Lower leg skin (tissue), 4 donors: ENCODE measurements around the gene FBXO45. TPM values are rescaled to one million over a fixed set of nuclear protein-coding genes. Genes with fewer than 3 reads are reported as not detected.
A peak's percentile ranks its signal among the peaks of the same experiment; 100 is the strongest.
"Not testable (repeated sequence)": the region's sequence is repeated elsewhere in the genome, so short reads cannot be mapped to it uniquely, and the experiment has no call there.

Experiments used
- DNase-seq, 2 donors: peaks; one replicate each; pipeline ENCODE4 v3.0.0-alpha.2; 2019; ENCODE audit warnings: low spot score in 2 of 2
- H3K4me3 ChIP-seq: fragments of 200-600 bp; sonication (generic); 2 replicates; pipeline ENCODE4 v1.5.1; 2017; ENCODE audit warnings: mild to moderate bottlenecking, low read depth; ENCODE audit not compliant: poor library complexity, severe bottlenecking
- POLR2A ChIP-seq, 2 donors: fragments of 450-650 bp; IDR thresholded peaks; one replicate each; pipeline ENCODE4 v1.6.1; 2016 to 2017; ENCODE audit warnings: antibody characterized with exemption in 2 of 2, mild to moderate bottlenecking in 1 of 2, moderate library complexity in 1 of 2
- whole genome bisulfite sequencing, 2 donors: methylation state at CpG; one replicate each; pipeline ENCODE4 v1.1.5; 2018; 5-methylcytosine and 5-hydroxymethylcytosine counted together
- intact Hi-C: fragments of 100-400 bp; cut with DNase I; formaldehyde crosslinking; loops from one replicate; pipeline ENCODE4 v1.15.0; 2023; ENCODE audit warnings: low total_unique reads
- total RNA-seq, 4 donors: library from RNA; depleted of rRNA; stranded (reverse); fragments of >200 nt; gene quantifications; one replicate each; pipeline ENCODE4 v1.1.0, GENCODE V29; 2016
- TF ChIP-seq, protein P1 (sequence below), 3 donors: fragments of 450-650 bp; IDR thresholded peaks; one replicate each; pipeline ENCODE4 v1.5.1; 2016; ENCODE audit warnings: antibody characterized with exemption in 3 of 3, mild to moderate bottlenecking in 3 of 3, moderate library complexity in 2 of 3

The FBXO45 gene, protein sequence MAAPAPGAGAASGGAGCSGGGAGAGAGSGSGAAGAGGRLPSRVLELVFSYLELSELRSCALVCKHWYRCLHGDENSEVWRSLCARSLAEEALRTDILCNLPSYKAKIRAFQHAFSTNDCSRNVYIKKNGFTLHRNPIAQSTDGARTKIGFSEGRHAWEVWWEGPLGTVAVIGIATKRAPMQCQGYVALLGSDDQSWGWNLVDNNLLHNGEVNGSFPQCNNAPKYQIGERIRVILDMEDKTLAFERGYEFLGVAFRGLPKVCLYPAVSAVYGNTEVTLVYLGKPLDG
- total RNA-seq = 10 to 100 TPM; 16.1 to 33.7 (median 28.0) TPM

DNA sequence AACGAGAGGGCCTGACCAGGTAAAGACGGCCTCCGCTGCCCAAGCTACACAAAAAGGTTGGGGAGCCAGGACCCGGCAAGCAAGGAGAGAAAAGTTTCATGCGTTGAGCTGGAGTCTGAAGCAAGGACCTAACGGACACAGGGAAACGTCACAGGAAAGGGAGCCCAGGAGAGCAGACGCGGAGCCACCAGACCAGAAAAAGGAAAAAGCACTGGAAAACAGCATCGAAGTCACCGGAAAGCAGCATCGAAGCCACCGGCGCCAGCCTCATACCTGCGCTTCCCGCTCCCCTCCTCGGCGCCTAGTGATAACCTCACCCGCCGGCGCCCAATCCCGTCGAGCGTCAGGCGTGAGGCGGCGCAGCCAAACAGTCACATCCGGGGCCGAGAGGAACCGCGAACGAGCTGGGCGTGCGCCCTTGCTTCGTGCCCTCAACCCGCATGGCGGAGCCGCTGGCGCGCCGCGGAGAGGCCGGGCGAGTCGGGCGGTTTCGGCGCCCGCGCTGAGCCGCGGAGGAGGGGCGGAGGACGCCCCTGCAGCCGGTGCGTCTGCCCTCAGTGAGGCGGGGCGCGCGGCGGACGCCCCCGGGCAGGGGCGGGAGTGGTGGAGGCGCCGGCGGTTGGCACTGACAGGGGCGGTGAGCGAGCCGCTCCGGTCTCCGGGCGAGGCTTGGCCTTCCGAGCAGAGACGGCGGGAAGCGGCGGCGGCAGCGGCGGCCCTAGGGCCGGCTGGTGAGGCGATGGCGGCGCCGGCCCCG is at the start of gene FBXO45, which contains the start of gene WDR53:
TSS of gene FBXO45 (plus strand) at position 415 of the 757 bp plus-strand sequence. CDS start at position 740, 325 bp downstream.
TSS of gene WDR53 (minus strand) at position 309 of the 757 bp plus-strand sequence. CDS start 7,079 bp downstream, outside the sequence.
- intact Hi-C loops = no loop called here

DNA sequence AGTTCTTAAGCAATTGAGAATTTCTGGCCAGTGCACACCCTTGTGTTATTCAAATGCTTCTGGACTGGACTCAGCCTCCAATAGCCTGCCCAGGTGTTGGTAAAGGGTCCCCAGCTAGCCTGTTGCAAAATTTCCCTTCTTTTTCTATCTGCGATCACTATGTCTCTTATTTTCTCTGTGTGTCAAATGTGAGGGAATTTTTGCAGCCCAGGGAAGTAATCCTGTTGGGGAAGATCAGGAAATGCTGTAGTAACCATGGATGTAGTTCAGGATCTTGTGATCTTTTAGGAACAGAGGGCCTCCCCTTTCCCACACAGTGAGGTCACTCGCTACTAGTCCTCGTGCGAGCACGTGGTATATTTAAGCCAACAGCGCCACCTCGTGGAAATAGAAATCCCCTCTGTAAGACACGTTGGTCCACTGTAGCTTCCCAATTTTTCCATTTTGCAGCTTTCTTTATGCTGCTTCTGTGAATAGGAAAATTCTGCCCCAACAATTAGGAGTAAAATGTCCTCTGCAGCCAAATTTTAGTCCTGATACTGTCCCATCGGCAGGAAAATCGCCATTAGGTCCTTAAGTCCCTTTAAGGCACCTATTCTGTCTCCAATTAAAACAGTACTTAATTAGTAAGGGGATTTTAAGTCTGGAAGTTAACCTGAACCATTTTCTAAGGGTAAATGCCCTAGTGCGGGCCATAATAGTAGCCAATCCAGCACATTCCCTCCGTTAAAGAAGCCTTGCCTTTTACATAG is 49.3 kb upstream of the FBXO45 start:
- peak; percentile 82 to 92 for DNase-seq
- WGBS, 2 donors = 47 to 50% methylated on average over 12 of the region's 12 CpGs
- TF ChIP-seq, protein P1, sequence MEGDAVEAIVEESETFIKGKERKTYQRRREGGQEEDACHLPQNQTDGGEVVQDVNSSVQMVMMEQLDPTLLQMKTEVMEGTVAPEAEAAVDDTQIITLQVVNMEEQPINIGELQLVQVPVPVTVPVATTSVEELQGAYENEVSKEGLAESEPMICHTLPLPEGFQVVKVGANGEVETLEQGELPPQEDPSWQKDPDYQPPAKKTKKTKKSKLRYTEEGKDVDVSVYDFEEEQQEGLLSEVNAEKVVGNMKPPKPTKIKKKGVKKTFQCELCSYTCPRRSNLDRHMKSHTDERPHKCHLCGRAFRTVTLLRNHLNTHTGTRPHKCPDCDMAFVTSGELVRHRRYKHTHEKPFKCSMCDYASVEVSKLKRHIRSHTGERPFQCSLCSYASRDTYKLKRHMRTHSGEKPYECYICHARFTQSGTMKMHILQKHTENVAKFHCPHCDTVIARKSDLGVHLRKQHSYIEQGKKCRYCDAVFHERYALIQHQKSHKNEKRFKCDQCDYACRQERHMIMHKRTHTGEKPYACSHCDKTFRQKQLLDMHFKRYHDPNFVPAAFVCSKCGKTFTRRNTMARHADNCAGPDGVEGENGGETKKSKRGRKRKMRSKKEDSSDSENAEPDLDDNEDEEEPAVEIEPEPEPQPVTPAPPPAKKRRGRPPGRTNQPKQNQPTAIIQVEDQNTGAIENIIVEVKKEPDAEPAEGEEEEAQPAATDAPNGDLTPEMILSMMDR (IDR thresholded peaks at IDR 0.05) = peak in 1 of 3 donors; percentile 71
- no peak for TF ChIP-seq POLR2A (IDR thresholded peaks at IDR 0.05)
- no peak overlapping the region for H3K4me3 ChIP-seq
- intact Hi-C loops = loop anchor here (10.0 kb wide), 1 partner anchor 244 kb away; no protein-coding TSS in a partner anchor

More for the DNA sequence above, at the start of gene FBXO45, which contains the start of gene WDR53:
- TF ChIP-seq POLR2A (IDR thresholded peaks at IDR 0.05) = peak in 1 of 2 donors; percentile 74
- TF ChIP-seq, protein P1 (IDR thresholded peaks at IDR 0.05) = no peak
- 0 to 1% methylated on average over 35 to 68 of the region's 87 CpGs for WGBS, 2 donors
- H3K4me3 ChIP-seq = peak within 1 kb of the TSS; percentile 93
- peak; percentile 94 to 98 for DNase-seq

DNA sequence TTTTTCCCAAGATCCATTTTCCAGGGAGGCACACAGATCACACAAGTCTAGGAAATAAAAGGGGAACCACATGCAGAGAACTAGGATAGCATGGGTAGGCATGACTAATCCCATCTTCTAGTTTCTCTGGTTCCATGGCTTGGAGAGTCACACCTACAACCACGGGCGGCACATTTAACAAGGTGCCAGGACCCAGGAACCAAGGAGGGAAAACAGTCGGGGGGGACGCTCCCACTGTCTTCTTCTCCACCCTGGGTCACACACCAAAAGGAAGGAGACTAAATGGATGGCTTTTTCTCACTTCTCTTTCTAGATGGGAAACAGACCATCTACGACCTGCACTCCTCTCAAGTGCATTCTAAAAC is 48.8 kb upstream of the FBXO45 start:
- no peak for TF ChIP-seq POLR2A (IDR thresholded peaks at IDR 0.05)
- TF ChIP-seq, protein P1 (IDR thresholded peaks at IDR 0.05) = no peak
- peak in 1 of 2 donors; percentile 62 for DNase-seq
- intact Hi-C loops = loop anchor here (10.0 kb wide), 2 partner anchors 245 to 265 kb away; no protein-coding TSS in a partner anchor
- WGBS, 2 donors = 83 to 88% methylated on average over 5 of the region's 5 CpGs
- no peak overlapping the region for H3K4me3 ChIP-seq

DNA sequence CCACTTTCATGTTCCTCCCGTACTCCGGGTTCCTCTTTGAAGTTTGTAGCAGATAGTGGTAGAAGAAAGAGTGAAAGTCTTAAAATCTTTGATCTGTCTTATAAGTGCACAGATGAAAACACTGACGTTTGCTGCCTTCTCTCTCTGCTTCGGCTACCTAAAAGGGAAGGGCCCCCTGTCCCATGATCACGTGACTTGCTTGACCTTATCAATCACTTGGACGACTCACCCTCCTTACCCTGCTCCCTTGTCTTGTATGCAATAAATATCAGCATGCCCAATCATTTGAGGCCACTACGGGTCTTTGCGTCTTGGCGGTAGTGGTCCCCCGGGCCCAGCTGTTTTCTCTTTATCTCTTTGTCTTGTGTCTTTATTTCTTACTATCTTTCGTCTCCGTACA is 47.2 kb upstream of the FBXO45 start:
- DNase-seq = peak in 1 of 2 donors; percentile 8
- intact Hi-C loops = loop anchor here (10.0 kb wide), 1 partner anchor 266 kb away; no protein-coding TSS in a partner anchor
- not testable (repeated sequence) for H3K4me3 ChIP-seq
- WGBS, 2 donors = 83 to 91% methylated on average over 12 of the region's 12 CpGs

DNA sequence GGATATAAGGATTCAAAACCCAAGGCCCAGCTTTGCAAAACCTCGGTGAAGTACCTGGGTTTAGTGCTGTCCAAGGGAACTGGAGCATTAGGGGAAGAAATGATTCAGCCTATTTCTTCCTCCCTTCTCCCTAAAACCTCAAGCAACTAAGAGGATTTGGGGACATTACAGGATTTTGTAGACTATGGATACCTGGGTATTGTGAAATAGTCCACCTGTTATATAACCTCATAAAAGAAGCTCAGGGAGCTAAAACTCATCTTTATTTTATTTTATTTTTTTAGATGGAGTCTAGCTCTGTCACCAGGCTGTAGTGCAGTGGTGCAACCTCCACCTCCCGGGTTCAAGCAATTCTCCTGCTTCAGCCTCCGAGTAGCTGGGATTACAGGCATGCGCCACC is 44.6 kb upstream of the FBXO45 start:
- TF ChIP-seq, protein P1 (IDR thresholded peaks at IDR 0.05) = no peak
- no peak for TF ChIP-seq POLR2A (IDR thresholded peaks at IDR 0.05)
- DNase-seq = no peak
- no peak overlapping the region for H3K4me3 ChIP-seq
- 92 to 94% methylated on average over 4 of the region's 4 CpGs for WGBS, 2 donors
- intact Hi-C loops = loop anchor here (10.0 kb wide), 1 partner anchor 269 kb away; no protein-coding TSS in a partner anchor
